Measurements from ENCODE around the gene PIM2.

Gene PIM2

DNA sequence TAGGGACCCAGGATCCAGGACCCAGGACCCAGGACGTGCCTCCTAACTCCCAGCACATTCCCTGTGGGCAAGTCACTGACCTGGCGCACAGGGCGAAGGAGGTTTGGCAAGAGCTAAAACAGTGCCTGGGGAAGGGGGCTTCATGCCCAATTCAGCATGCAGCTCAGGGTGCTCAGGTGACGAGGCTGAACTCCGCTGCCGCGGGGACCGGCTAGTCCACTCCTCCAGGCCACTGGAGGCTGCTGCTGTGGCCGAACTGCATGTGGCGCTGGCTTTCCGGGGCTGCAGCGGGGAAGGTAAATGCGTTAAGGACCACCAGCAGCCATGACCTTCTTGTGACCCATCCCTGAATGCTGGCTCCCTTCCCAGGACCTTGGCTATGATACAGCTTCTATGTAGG is 4.9 kb upstream of the PIM2 start:
- H3K4me3 ChIP-seq (ENCODE audit: low read depth, low read length): no peak overlapping the region
- no peak for DNase-seq (ENCODE audit: low read depth)
- TF ChIP-seq, protein P1, sequence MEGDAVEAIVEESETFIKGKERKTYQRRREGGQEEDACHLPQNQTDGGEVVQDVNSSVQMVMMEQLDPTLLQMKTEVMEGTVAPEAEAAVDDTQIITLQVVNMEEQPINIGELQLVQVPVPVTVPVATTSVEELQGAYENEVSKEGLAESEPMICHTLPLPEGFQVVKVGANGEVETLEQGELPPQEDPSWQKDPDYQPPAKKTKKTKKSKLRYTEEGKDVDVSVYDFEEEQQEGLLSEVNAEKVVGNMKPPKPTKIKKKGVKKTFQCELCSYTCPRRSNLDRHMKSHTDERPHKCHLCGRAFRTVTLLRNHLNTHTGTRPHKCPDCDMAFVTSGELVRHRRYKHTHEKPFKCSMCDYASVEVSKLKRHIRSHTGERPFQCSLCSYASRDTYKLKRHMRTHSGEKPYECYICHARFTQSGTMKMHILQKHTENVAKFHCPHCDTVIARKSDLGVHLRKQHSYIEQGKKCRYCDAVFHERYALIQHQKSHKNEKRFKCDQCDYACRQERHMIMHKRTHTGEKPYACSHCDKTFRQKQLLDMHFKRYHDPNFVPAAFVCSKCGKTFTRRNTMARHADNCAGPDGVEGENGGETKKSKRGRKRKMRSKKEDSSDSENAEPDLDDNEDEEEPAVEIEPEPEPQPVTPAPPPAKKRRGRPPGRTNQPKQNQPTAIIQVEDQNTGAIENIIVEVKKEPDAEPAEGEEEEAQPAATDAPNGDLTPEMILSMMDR (IDR thresholded peaks at IDR 0.05; ENCODE audit: insufficient read depth, low read depth, low read length, missing control alignments): no peak

DNA sequence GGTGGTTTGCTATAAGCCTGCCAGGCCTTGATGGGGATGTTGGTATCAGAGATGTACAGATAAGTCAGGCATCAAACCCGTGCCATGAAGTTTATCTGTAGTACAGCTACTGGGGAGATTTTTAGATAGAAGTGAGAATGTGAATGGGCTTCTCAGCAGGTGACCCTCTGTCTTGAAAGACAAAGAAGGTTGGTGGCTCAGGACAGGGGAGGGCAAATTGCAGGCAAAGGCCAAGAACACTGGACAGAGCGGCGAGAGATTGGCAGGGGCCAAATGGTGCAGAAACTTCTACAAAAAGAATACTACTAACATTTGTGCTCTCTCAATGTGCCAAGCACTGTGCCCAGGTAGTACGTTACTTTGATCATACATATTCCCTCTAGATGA is 1.9 kb upstream of the PIM2 start:
- H3K4me3 ChIP-seq (ENCODE audit: low read depth, low read length): peak overlapping the region; percentile 80
- DNase-seq (ENCODE audit: low read depth): no peak
- TF ChIP-seq, protein P1 (IDR thresholded peaks at IDR 0.05; ENCODE audit: insufficient read depth, low read depth, low read length, missing control alignments): no peak

DNA sequence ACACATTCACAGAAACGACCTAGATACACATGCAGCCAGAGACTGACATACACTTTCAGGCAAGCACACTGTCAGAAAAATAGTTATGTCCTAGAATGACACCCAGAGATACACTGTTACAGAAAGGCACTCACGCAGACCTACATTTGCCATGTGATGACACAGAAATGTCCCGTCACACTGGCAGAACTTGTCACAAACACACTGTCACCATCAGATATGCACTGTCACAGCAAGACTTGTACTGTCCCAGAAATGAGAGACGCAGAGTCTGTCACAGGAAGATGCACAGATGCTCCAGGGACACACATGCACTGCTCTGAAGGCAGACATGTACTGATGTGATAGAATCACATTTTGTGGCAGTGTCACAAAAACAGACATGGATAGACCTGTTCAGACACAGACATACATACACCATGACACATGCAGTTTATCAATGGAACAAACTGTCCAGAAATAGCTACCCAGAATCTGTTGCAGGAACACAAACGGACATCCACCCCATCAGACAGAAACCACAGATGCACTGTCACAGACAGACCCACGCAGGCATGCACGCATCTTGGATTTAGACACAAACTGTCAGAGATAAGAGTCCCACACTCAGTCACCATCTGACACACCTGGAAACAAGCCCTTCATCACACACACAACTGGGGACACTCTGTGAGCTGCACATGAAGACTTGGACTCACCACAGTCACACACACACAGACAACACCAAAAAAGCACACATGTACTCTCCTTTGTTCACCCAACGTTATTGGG is 1.3 kb upstream of the PIM2 start:
- TF ChIP-seq, protein P1 (IDR thresholded peaks at IDR 0.05; ENCODE audit: insufficient read depth, low read depth, low read length, missing control alignments): no peak
- peak; percentile 18 for DNase-seq (ENCODE audit: low read depth)
- H3K4me3 ChIP-seq (ENCODE audit: low read depth, low read length): peak overlapping the region; percentile 80

DNA sequence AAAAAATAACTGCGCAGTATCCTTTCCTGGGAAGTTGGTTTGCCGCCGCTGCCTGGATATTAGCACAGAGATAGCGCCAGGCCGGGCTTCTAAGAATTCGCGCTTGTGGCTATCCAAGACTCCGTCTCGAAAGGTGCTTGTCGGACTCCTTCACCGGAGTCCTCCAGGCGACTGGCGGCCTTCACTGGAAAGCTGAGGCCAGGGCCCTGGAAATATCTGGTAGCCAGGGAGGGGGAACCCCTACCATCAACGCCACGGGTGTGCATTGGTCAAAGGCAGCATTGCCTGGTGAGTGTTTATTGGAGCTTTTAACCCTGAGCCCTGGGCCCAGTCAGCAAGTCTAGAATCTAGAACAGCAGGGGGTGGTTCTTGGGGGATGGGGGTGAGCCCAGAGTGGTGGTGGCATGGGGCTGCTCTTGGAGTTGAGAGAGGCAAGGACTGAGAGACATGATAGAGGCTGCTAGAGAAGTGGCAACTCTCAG is 577 bp upstream of the PIM2 start:
- TF ChIP-seq, protein P1 (IDR thresholded peaks at IDR 0.05; ENCODE audit: insufficient read depth, low read depth, low read length, missing control alignments): no peak
- H3K4me3 ChIP-seq (ENCODE audit: low read depth, low read length): peak overlapping the region; percentile 80
- peak; percentile 44 for DNase-seq (ENCODE audit: low read depth)

DNA sequence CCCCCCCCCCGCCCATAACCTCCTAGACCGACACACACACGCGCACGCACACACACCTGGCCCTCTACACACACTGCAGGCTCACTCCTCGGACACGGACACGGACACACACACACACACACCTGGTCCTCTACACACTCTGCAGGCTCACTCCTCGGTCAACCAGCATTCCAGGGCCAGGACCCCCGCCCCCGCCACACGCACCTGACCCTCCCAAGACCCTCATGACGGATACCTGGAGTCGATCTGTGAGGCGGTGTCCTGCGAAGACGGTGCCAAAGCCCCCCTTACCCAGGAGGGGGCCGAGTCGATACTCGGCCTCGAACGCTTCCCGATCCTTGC is 552 bp downstream of the PIM2 start:
- H3K4me3 ChIP-seq (ENCODE audit: low read depth, low read length): peak overlapping the region; percentile 89
- peak; percentile 10 for DNase-seq (ENCODE audit: low read depth)
- TF ChIP-seq, protein P1 (IDR thresholded peaks at IDR 0.05; ENCODE audit: insufficient read depth, low read depth, low read length, missing control alignments): no peak

DNA sequence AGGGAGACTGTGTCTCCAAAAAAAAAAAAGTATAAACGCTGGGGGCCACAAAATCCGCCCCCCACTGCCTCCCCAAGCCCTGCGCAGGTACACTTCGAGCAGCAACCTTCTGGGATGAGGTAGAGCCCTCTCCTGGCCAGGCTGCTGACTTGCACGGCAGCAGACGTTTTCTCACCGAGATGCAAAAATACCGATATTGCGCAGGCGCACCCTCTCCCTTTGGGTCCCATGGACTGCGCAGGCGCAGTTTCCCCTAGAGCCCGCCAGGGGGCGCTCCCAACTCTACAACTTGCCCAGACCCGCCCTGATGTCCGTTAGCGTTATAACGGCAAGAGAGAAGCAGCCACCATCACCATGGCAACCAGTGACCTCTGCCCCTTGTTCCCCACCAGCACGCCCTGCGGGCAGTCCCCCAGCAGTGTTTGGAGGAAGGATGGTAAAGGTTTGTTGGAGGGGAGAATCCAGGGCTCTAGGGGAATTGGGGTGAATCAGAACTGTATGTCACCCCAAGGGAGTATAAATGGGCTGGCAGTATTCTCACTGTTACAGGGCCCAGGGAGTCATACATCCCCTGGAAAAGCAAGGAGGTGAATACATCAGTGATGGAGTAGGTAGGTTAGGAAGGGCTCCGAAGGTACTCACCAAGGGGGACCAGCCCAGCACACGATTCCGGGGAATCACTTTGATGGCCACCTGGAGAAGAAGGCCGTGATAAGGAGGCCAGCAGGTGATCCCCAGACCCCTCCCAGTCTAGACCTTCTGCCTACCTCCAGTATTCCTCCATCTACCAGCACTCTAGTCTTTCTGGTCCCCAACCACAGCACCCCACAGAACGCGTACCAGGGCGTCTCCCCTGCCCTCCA is 1.5 kb downstream of the PIM2 start:
- H3K4me3 ChIP-seq (ENCODE audit: low read depth, low read length): peak overlapping the region; percentile 89
- TF ChIP-seq, protein P1 (IDR thresholded peaks at IDR 0.05; ENCODE audit: insufficient read depth, low read depth, low read length, missing control alignments): peak; percentile 76
- DNase-seq (ENCODE audit: low read depth): peak; percentile 92
